Limb (tissue), 2 donors: ENCODE measurements around the gene CPNE7.
"Not testable (repeated sequence)": the region's sequence is repeated elsewhere in the genome, so short reads cannot be mapped to it uniquely, and the experiment has no call there.

Experiments
- DNase-seq, 2 donors: peaks; one replicate each; pipeline ENCODE4 v3.0.0-alpha.2; 2016; ENCODE audit errors: extremely low spot score in 2 of 2

Gene CPNE7

GRCh38 chr16:89565506-89566372 is 9.8 kb upstream of the CPNE7 start:
- DNase-seq = peak in 1 of 2 donors; percentile 66

- no peak for DNase-seq
These were observed 7.6 kb upstream of the CPNE7 start for GRCh38 chr16:89567656-89568594.

GRCh38 chr16:89569506-89570341 is 5.8 kb upstream of the CPNE7 start:
- DNase-seq = no peak

- no peak for DNase-seq
These were observed 5.1 kb upstream of the CPNE7 start for GRCh38 chr16:89570342-89570923.

GRCh38 chr16:89570983-89571598 is 4.5 kb upstream of the CPNE7 start:
- DNase-seq = not testable (repeated sequence)

GRCh38 chr16:89571636-89572035 is 3.9 kb upstream of the CPNE7 start:
- DNase-seq = no peak

- DNase-seq = no peak
These were observed 3.5 kb upstream of the CPNE7 start for GRCh38 chr16:89572073-89572484.

GRCh38 chr16:89572485-89573205 is 2.9 kb upstream of the CPNE7 start:
- DNase-seq = no peak

- no peak for DNase-seq
These were observed 1.5 kb upstream of the CPNE7 start for GRCh38 chr16:89573826-89574680.

- peak in 1 of 2 donors; percentile 66 for DNase-seq
These were observed 794 bp upstream of the CPNE7 start for GRCh38 chr16:89574681-89575246.

GRCh38 chr16:89576153-89577054 is 846 bp downstream of the CPNE7 start:
- no peak for DNase-seq

- DNase-seq = no peak
These were observed 1.6 kb downstream of the CPNE7 start for GRCh38 chr16:89577055-89577759.

GRCh38 chr16:89579351-89579750 is 3.8 kb downstream of the CPNE7 start:
- DNase-seq = no peak

- no peak for DNase-seq
These were observed 5.6 kb downstream of the CPNE7 start for GRCh38 chr16:89581045-89581695.

GRCh38 chr16:89581861-89582563 is 6.5 kb downstream of the CPNE7 start:
- no peak for DNase-seq
